ENCODE data around the gene PTPRG.

Gene PTPRG

DNA sequence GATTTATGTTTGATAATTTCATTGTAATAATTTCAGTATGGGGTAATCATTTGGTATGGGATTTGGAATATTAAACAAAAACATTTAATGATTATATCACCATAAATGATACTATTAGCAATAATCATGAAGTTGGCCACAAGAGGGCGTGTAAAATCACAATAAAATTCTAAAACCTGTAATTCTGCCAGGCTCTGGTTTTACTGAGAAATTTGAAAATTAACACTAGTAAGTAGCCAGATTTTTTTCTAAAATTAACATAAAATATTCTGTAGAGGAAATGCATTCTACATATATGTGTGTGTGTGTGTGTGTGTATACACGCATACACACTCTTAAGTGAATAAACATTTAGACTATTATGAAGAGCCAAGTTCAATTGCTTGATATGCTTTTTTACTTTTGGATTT is 771.5 kb downstream of the PTPRG start:
- no peak for DNase-seq

DNA sequence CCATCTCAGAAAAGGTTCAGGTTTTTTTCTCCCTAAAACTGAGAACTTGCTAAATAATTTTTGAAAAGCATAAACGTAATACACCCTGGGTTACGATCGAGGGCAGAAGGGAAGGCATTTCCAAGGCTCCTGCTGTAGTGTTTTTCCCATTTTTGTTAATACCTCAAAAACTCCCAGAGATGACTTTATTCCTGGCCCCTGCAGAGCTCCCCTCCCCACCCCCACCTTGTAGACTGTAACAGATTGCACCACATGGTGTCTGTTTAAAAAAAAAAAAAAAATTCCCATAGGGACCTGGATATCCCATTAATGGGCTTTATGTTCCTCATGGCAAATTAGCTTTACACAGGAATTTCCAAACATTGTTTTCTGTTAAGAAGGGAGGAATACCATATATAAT is 773.8 kb downstream of the PTPRG start:
- no peak for DNase-seq

DNA sequence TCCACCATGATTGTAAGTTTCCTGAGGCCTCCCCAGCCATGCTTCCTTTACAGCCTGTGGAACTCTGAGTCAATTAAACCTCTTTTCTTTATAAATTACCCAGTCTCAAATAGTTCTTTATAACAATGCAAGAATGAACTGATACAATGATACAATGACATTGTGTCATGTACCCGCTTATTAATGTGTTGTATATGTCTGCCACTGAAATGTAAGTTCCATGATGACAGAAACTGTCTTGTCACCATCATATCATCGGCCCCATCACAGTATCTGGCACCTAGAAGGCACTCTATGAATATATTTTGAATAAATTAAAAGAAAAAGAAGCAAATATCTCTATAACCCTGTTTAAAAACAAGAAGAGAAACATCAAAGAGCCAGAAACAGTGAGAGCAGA is 782.4 kb downstream of the PTPRG start:
- no peak for DNase-seq

Data from activated effector memory CD4-positive, alpha-beta T cell treated with Interleukin-2 at 50 U/mL for 16 hours (primary cell).